OCI-LY3 (cell line): Measurements from ENCODE around the gene TNS1.

ENCODE experiments used
- H2AFZ ChIP-seq: fragments of 200-600, 300-600 bp; shearing (Covaris generic); 2 replicates; pipeline ENCODE4 v1.6.0; 2014; ENCODE audit warnings: antibody characterized with exemption, low read depth, low read length
- H3K27ac ChIP-seq: fragments of 200-600, 300-600 bp; sonication (generic); 2 replicates; pipeline ENCODE4 v1.5.1; 2014; ENCODE audit warnings: mild to moderate bottlenecking, low read length, moderate library complexity, mixed read lengths
- H3K27me3 ChIP-seq: fragments of 200-600, 300-600 bp; sonication (generic); 2 replicates; pipeline ENCODE4 v1.6.1; 2014; ENCODE audit warnings: low read depth, low read length, mixed read lengths
- H3K36me3 ChIP-seq: fragments of 200-600, 300-600 bp; sonication (generic); replicated peaks from 2 replicates; pipeline ENCODE3; 2014; ENCODE audit warnings: low read depth, low read length, mixed read lengths
- H3K4me1 ChIP-seq: fragments of 300-600, 200-600 bp; sonication (generic); 2 replicates; pipeline ENCODE4 v1.6.1; 2014; ENCODE audit warnings: low read length, mixed read lengths
- H3K4me2 ChIP-seq: fragments of 200-600, 300-600 bp; sonication (generic); 2 replicates; pipeline ENCODE4 v1.6.1; 2014; ENCODE audit warnings: low read length, mixed read lengths
- H3K4me3 ChIP-seq: fragments of 300-600, 200-600 bp; sonication (generic); 2 replicates; pipeline ENCODE4 v1.5.1; 2014; ENCODE audit warnings: antibody characterized with exemption, mild to moderate bottlenecking, low read length, moderate library complexity
- H3K79me2 ChIP-seq: fragments of 300-600, 200-600 bp; shearing (Covaris generic); 2 replicates; pipeline ENCODE4 v1.6.1; 2014; ENCODE audit warnings: mild to moderate bottlenecking, low read length, mixed read lengths
- H3K9ac ChIP-seq: fragments of 300-600, 200-600 bp; shearing (Covaris generic); 2 replicates; pipeline ENCODE4 v1.6.0; 2014; ENCODE audit warnings: mild to moderate bottlenecking, low read length, moderate library complexity
- H3K9me3 ChIP-seq: fragments of 200-600, 300-600 bp; shearing (Covaris generic); 2 replicates; pipeline ENCODE4 v1.6.1; 2014; ENCODE audit warnings: low read length, mixed read lengths; ENCODE audit not compliant: insufficient read depth
- H4K20me1 ChIP-seq: fragments of 200-600, 300-600 bp; sonication (generic); 2 replicates; pipeline ENCODE4 v1.6.1; 2016; ENCODE audit warnings: low read length, mixed read lengths; ENCODE audit not compliant: insufficient read depth
- EZH2phosphoT487 ChIP-seq: fragments of 200-600 bp; shearing (Covaris generic); IDR thresholded peaks from 2 replicates; pipeline ENCODE4 v1.6.1; 2018; ENCODE audit warnings: antibody characterized with exemption, mixed run types, low read depth
- TF ChIP-seq, protein P1 (sequence below): fragments of 200-600, 300-600 bp; sonication (generic); IDR thresholded peaks from 2 replicates; pipeline ENCODE4 v1.5.1; 2014; ENCODE audit warnings: antibody characterized with exemption, low read length, low read depth

Gene TNS1

DNA sequence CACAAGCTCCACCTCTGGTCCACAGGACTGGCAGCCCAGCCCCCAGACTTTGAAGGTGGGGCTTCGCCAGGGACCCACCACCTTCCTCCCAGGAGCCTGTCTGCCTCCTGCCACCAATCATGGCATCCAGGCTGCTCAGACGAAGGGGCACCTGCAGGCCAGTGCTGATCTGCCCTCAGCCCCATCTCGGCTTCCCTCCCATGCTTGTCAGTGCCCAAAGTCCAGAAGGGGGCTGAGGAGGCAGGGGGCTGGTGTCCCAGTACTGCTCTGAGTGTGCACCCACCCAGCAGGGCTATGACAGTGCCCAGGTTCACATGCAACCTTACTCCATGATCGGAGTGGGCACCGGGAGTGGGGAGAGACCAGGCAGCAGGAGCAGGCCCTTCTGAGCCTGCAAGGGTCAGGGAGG lies 40.9 kb upstream of the TNS1 start:
- TF ChIP-seq, protein P1, sequence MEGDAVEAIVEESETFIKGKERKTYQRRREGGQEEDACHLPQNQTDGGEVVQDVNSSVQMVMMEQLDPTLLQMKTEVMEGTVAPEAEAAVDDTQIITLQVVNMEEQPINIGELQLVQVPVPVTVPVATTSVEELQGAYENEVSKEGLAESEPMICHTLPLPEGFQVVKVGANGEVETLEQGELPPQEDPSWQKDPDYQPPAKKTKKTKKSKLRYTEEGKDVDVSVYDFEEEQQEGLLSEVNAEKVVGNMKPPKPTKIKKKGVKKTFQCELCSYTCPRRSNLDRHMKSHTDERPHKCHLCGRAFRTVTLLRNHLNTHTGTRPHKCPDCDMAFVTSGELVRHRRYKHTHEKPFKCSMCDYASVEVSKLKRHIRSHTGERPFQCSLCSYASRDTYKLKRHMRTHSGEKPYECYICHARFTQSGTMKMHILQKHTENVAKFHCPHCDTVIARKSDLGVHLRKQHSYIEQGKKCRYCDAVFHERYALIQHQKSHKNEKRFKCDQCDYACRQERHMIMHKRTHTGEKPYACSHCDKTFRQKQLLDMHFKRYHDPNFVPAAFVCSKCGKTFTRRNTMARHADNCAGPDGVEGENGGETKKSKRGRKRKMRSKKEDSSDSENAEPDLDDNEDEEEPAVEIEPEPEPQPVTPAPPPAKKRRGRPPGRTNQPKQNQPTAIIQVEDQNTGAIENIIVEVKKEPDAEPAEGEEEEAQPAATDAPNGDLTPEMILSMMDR, result no peak
- no peak for TF ChIP-seq EZH2phosphoT487
- no peak overlapping the region for H3K4me3 ChIP-seq
- H4K20me1 ChIP-seq, result no peaks in the 10 kb centered on the region
- no peaks in the 10 kb centered on the region for H3K27me3 ChIP-seq
- no peak overlapping the region for H3K4me2 ChIP-seq
- no peaks in the 10 kb centered on the region for H3K36me3 ChIP-seq
- H3K27ac ChIP-seq, result no peak overlapping the region
- H3K9me3 ChIP-seq, result no peaks in the 10 kb centered on the region
- no peaks in the 10 kb centered on the region for H3K79me2 ChIP-seq
- H3K4me1 ChIP-seq, result peaks cover 25% of the 10 kb centered on the region
- H2AFZ ChIP-seq, result no peak overlapping the region
- no peak overlapping the region for H3K9ac ChIP-seq

DNA sequence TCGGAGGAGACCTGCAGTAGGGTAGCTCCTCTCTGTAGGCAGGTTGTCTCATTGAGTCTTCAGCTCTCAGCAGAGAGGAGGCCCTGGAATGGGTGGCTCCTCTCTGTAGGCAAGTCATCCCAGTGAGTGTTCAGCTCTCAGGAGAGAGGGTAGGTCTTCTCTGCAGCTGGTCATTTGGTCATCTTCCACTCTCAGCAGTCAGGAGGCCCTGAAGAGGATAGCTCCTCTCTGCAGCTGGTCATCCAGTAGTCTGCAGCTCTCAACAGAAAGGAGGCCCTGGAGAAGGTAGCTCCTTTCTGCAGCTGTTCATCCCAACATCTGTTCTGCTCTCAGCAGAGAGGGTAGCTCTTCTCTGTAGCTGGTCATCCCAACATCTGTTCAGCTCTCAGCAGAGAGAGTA lies 40.3 kb upstream of the TNS1 start:
- Histone ChIP-seq H3K27ac (no peak overlapping the region), H3K9ac (no peak overlapping the region)
- TF ChIP-seq EZH2phosphoT487, result no peak
- TF ChIP-seq, protein P1, result no peak

DNA sequence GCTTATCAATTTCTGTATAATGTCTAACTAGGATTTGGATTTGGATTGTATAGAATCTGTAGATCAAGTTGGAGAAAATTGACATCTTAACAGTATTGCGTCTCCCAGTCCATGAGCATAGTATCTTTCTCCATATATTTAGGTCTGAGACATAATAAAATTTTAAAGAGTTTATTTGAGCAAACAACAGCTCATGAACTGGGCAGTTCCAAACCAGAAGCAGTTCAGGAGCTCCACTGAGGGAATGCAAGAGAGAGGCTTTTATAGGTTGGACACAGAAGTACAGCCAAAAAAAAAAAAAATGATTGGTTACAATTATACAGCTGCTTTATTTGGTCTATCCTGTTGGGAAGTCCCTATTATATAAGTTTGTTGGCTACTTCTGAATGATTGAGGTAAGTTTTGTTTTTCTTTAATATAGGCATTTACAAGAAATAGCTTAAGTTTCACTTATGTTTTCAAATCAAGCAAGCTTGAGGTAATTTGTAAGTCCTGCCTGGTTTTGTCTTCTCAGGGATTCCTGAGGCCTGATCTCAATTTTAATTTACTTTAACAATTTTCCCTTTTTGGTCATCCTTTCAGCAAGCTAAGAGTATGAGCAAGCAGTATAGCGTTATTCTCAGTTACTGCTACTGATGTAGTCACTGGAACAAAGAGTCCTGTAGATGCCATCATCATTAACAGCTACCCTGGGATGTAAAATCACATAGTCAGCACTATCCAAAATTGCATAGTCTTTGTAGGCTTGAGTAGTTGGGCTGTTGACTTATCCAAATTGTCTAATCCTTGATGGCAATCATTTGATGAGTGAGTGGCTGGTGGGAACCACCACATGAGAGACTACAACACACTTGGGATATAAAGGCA lies 38.7 kb upstream of the TNS1 start:
- no peak overlapping the region for H3K4me2 ChIP-seq

More for the DNA sequence above, 40.3 kb upstream of the TNS1 start:
- no peak overlapping the region for H3K4me3 ChIP-seq
- no peaks in the 10 kb centered on the region for H3K27me3 ChIP-seq
- no peaks in the 10 kb centered on the region for H3K9me3 ChIP-seq
- no peaks in the 10 kb centered on the region for H4K20me1 ChIP-seq
- no peak overlapping the region for H3K4me2 ChIP-seq
- H3K79me2 ChIP-seq, result no peaks in the 10 kb centered on the region
- H2AFZ ChIP-seq, result no peak overlapping the region
- H3K36me3 ChIP-seq, result no peaks in the 10 kb centered on the region
- H3K4me1 ChIP-seq, result peaks cover 25% of the 10 kb centered on the region

DNA sequence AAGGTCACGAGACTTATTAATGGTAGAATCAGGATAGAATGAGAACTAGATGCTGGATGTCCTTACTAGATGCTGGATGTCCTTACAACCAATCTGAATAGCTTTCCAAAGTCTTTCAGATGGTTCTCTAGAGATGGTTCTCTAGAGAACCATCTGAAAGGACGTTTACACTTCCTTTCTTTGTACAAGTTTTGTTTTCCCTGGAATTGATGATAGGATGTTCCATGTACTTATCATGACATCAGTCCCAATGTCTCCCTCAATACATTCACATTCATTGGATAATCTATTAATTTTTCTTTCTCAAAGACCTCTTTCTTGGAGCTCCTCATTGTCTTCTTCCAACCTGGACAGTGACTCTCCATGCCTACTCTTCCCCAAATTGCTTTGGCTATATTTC lies 38.1 kb upstream of the TNS1 start:
- H3K27me3 ChIP-seq, result no peaks in the 10 kb centered on the region
- H3K9me3 ChIP-seq, result no peaks in the 10 kb centered on the region
- H3K27ac ChIP-seq, result no peak overlapping the region
- H4K20me1 ChIP-seq, result no peaks in the 10 kb centered on the region
- H3K4me1 ChIP-seq, result peaks cover 5% of the 10 kb centered on the region
- H3K36me3 ChIP-seq, result no peaks in the 10 kb centered on the region
- H3K9ac ChIP-seq, result no peak overlapping the region
- H3K4me3 ChIP-seq, result no peak overlapping the region
- TF ChIP-seq, protein P1, result no peak
- no peak for TF ChIP-seq EZH2phosphoT487
- H3K4me2 ChIP-seq, result no peak overlapping the region
- H2AFZ ChIP-seq, result no peak overlapping the region
- H3K79me2 ChIP-seq, result no peaks in the 10 kb centered on the region

More for the DNA sequence above, 38.7 kb upstream of the TNS1 start:
- Histone ChIP-seq H3K9me3 (no peaks in the 10 kb centered on the region), H4K20me1 (no peaks in the 10 kb centered on the region), H3K27ac (no peak overlapping the region), H3K36me3 (no peaks in the 10 kb centered on the region), H3K9ac (no peak overlapping the region), H3K4me1 (peaks cover 10% of the 10 kb centered on the region), H3K27me3 (no peaks in the 10 kb centered on the region), H3K4me3 (no peak overlapping the region), H3K79me2 (no peaks in the 10 kb centered on the region), H2AFZ (no peak overlapping the region)
- TF ChIP-seq, protein P1, result no peak
- TF ChIP-seq EZH2phosphoT487, result no peak
